Smooth muscle cell (in vitro differentiated cells): ENCODE measurements around the gene MEI1. TPM values are rescaled to one million over a fixed set of nuclear protein-coding genes. Genes with fewer than 3 reads are reported as not detected.

Experiments used
- DNase-seq: peaks from one replicate; lab custom pipeline; 2025; ENCODE audit not compliant: unreplicated experiment; lab: John Stamatoyannopoulos, UW
- H2AFZ ChIP-seq: fragments of 200-600 bp; sonication (generic); 2 replicates; pipeline ENCODE4 v1.6.0; 2016; ENCODE audit warnings: antibody characterized with exemption, low read depth, mild to moderate bottlenecking
- H3F3A ChIP-seq: fragments of 200-600 bp; sonication (generic); 2 replicates; pipeline ENCODE4 v1.6.0; 2017; ENCODE audit warnings: antibody characterized with exemption, low read depth
- H3K27ac ChIP-seq: fragments of 200-600 bp; sonication (generic); 2 replicates; pipeline ENCODE4 v1.5.1; 2016; ENCODE audit warnings: low read depth, mild to moderate bottlenecking
- H3K27me3 ChIP-seq: fragments of 200-600 bp; sonication (generic); 2 replicates; pipeline ENCODE4 v1.6.1; 2016; ENCODE audit warnings: low read depth, mild to moderate bottlenecking
- H3K36me3 ChIP-seq: fragments of 200-600 bp; sonication (generic); 2 replicates; pipeline ENCODE4 v1.5.1; 2016; ENCODE audit warnings: low read depth
- H3K4me1 ChIP-seq: fragments of 200-600 bp; sonication (generic); 2 replicates; pipeline ENCODE4 v1.5.1; 2016; ENCODE audit warnings: low read depth
- H3K4me2 ChIP-seq: fragments of 200-600 bp; sonication (generic); 2 replicates; pipeline ENCODE4 v1.6.0; 2016; ENCODE audit warnings: mild to moderate bottlenecking
- H3K4me3 ChIP-seq: fragments of 200-600 bp; sonication (generic); 2 replicates; pipeline ENCODE4 v1.5.1; 2016; ENCODE audit warnings: mild to moderate bottlenecking
- H3K79me2 ChIP-seq: fragments of 200-600 bp; sonication (generic); 2 replicates; pipeline ENCODE4 v1.6.0; 2016; ENCODE audit warnings: low read depth, mild to moderate bottlenecking
- H3K9ac ChIP-seq: fragments of 200-600 bp; sonication (generic); 2 replicates; pipeline ENCODE4 v1.6.0; 2016; ENCODE audit warnings: low read depth
- H3K9me3 ChIP-seq: fragments of 200-600 bp; sonication (generic); replicated peaks from 2 replicates; pipeline ENCODE4 v1.5.1; 2016; ENCODE audit warnings: low read depth
- H4K20me1 ChIP-seq: fragments of 200-600 bp; sonication (generic); 2 replicates; pipeline ENCODE4 v1.6.0; 2016; ENCODE audit warnings: low read depth
- WGBS: methylation state at CpG from one replicate; pipeline ENCODE4 v1.1.7; 2016; ENCODE audit warnings: low lambda C conversion rate; 5-methylcytosine and 5-hydroxymethylcytosine counted together
- polyA plus RNA-seq: library from polyadenylated mRNA; unstranded; fragments of >200 nt; fragmentation: Nextera tagmentation; extraction: Ambion mirVana; gene quantifications from 2 replicates; pipeline ENCODE4 v1.2.1, GENCODE V29; 2016
- total RNA-seq: library from RNA; depleted of rRNA; stranded (reverse); fragments of >200 nt; gene quantifications from 2 replicates; pipeline ENCODE4 v1.2.3, GENCODE V29; 2014
- TF ChIP-seq, protein P1 (sequence below): fragments of 200-600 bp; sonication (generic); IDR thresholded peaks from 2 replicates; pipeline ENCODE4 v1.5.1; 2017; ENCODE audit warnings: borderline replicate concordance, mild to moderate bottlenecking, antibody characterized with exemption; ENCODE audit not compliant: insufficient read depth, poor library complexity, severe bottlenecking

Gene MEI1
- total and polyA plus RNA-seq, 2 experiments from 2014 or later: 0.18 to 3.2 TPM

- Histone ChIP-seq H3F3A (no peaks in the 10 kb centered on the region), H3K36me3 (no peaks in the 10 kb centered on the region), H3K79me2 (peaks cover 14% of the 10 kb centered on the region), H3K4me3 (no peak overlapping the region), H2AFZ (no peak overlapping the region), H3K27me3 (no peaks in the 10 kb centered on the region), H3K4me2 (no peak overlapping the region), H3K27ac (no peak overlapping the region), H3K9me3 (no peaks in the 10 kb centered on the region), H4K20me1 (no peaks in the 10 kb centered on the region), H3K9ac (no peak overlapping the region), H3K4me1 (peaks cover 9% of the 10 kb centered on the region)
- no peak for DNase-seq
- TF ChIP-seq, protein P1, sequence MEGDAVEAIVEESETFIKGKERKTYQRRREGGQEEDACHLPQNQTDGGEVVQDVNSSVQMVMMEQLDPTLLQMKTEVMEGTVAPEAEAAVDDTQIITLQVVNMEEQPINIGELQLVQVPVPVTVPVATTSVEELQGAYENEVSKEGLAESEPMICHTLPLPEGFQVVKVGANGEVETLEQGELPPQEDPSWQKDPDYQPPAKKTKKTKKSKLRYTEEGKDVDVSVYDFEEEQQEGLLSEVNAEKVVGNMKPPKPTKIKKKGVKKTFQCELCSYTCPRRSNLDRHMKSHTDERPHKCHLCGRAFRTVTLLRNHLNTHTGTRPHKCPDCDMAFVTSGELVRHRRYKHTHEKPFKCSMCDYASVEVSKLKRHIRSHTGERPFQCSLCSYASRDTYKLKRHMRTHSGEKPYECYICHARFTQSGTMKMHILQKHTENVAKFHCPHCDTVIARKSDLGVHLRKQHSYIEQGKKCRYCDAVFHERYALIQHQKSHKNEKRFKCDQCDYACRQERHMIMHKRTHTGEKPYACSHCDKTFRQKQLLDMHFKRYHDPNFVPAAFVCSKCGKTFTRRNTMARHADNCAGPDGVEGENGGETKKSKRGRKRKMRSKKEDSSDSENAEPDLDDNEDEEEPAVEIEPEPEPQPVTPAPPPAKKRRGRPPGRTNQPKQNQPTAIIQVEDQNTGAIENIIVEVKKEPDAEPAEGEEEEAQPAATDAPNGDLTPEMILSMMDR: no peak
- 92% methylated on average over 2 of the region's 2 CpGs for WGBS
These were observed 99.4 kb downstream of the MEI1 start for GRCh38 chr22:41798736-41799135.

DNA sequence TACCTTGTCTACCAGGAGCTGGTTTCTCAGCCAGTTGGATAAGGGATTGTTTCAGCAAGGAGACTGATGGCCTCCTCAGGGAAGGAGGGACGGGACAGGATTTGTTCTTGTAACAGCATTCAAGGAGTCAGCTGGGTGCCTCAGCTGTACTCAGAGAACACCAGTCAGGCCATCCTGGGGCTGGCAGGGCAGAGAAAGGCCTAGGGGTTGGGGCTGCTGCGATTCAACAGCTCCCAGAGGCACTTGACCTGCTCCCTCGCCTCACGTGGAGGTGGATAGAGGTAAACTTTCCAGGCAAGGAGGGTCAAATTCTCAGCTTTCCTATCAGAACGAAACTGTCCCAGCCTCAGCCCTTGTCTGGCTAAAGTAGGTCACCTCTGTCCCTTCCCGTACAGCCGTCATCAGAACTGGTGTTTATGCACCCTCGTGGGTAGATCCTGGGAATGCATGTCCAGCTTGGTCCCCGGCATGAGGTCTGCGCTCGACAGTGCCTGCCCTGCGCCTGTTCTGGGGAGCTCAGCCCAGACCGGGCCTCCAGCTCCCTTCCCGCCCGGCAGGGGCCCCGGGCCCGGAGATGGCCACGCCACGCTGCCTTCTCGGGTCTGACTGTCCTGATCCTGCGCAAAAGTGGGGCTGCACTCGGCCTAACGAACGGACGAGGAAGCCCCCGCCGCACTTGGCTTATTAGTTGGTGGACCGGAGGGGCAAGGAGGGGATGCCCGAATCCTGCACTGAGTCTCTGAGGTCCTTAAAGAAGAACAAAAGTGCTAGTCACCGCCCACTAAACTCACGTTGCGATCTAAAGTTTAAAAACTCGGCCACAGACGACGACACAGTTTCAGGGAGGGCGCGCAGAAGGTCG lies 100.4 kb downstream of the MEI1 start:
- H3K9me3 ChIP-seq: no peaks in the 10 kb centered on the region

DNA sequence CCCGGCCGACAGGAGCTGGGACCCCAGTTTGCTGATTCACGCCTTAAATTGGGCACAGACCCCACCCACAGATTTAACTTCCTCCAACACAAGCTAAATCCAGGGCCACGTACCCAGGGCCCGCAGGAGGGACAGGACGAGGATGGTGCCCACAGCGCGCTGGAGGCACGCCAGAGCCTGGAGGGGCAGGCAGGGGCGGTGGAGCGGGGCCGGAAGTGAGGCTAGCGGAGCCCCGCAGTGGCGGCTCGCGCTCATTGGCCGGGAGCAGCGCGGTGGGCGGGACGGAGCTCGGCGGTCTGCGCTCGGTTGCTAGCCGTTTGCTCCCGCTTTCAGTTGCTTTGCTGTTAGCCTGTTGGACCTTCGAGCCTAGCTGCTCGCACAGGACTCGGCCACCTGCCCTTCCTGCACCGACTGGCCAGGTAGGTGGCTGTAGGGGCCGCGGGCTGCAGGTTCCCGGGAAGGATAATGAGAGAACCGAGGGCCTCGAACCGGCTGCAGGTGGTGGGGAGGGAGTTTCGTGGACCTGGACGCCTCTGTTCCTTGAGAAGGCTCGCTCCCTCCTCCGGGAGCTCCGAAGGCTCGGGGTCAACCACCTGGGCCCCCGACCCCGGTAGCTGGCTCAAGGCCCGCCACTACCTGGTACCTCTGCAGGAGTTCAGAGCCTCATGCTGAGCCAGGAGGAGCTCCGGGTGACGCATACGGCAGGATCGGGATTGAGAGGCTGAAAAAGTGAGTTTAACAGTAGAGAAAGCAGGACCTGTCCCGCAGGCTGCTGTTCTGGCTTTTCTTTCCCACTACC lies 101.2 kb downstream of the MEI1 start, which contains the start of gene CCDC134:
CCDC134 (plus strand) TSS at position 332 of the 799 bp plus-strand sequence. CDS start 8,212 bp downstream, outside the sequence.
- peak within 1 kb of the TSS; percentile 74 for H3K4me3 ChIP-seq
- no peaks in the 10 kb centered on the region for H3K27me3 ChIP-seq
- peak; percentile 61 for DNase-seq
- H3K9me3 ChIP-seq: no peaks in the 10 kb centered on the region
- TF ChIP-seq, protein P1: no peak
- H2AFZ ChIP-seq: peak within 1 kb of the TSS; percentile 98
- peaks cover 18% of the 10 kb centered on the region for H3K79me2 ChIP-seq
- no peaks in the 10 kb centered on the region for H4K20me1 ChIP-seq
- H3K4me2 ChIP-seq: peak within 1 kb of the TSS; percentile 98
- no peaks in the 10 kb centered on the region for H3K36me3 ChIP-seq
- no peaks in the 10 kb centered on the region for H3F3A ChIP-seq
- peak within 1 kb of the TSS; percentile 58 for H3K27ac ChIP-seq
- under 1% methylated on average over 52 of the region's 52 CpGs for WGBS
- H3K4me1 ChIP-seq: peaks cover 9% of the 10 kb centered on the region
- peak within 1 kb of the TSS; percentile 66 for H3K9ac ChIP-seq

More for the DNA sequence above, 100.4 kb downstream of the MEI1 start:
- no peak for DNase-seq
- 50% methylated on average over 38 of the region's 38 CpGs for WGBS
- peak overlapping the region; percentile 74 for H3K4me3 ChIP-seq
- peaks cover 9% of the 10 kb centered on the region for H3K4me1 ChIP-seq
- H3K36me3 ChIP-seq: no peaks in the 10 kb centered on the region
- H3F3A ChIP-seq: no peaks in the 10 kb centered on the region
- peak overlapping the region; percentile 98 for H2AFZ ChIP-seq
- peaks cover 16% of the 10 kb centered on the region for H3K79me2 ChIP-seq
- H3K9ac ChIP-seq: peak overlapping the region; percentile 66
- TF ChIP-seq, protein P1: no peak
- H3K4me2 ChIP-seq: peak overlapping the region; percentile 98
- H3K27ac ChIP-seq: peak overlapping the region; percentile 58
- no peaks in the 10 kb centered on the region for H3K27me3 ChIP-seq
- H4K20me1 ChIP-seq: no peaks in the 10 kb centered on the region
